ENCODE data around the gene DENND1A.

GRCh38 chr9:123825342-123826060 is 104.4 kb downstream of the DENND1A start:
- TF ChIP-seq FOXA1 (IDR thresholded peaks at IDR 0.05) (no peak), CTCF (IDR thresholded peaks at IDR 0.05; ENCODE audit: low read depth, low read length, missing input control) (no peak), GABPA (IDR thresholded peaks at IDR 0.05 in 1 of 2, conservative IDR thresholded peaks at IDR 0.05 in 1 of 2) (no peak), JUND (IDR thresholded peaks at IDR 0.05) (no peak), MAX (IDR thresholded peaks at IDR 0.05) (no peak)
